ENCODE data around the gene EXOC6. TPM values are rescaled to one million over a fixed set of nuclear protein-coding genes. Genes with fewer than 3 reads are reported as not detected.

Gene EXOC6
- total RNA-seq, 1 donor from 2014 or later, result 19.6 TPM

- DNase-seq, result no peak
- Histone ChIP-seq H3K27ac (no peak overlapping the region), H3K4me1 (no peaks in the 10 kb centered on the region), H3K4me3 (no peak overlapping the region), H3K36me3 (no peaks in the 10 kb centered on the region), H3K27me3 (ENCODE audit: low read depth) (no peaks in the 10 kb centered on the region), H3K9me3 (no peaks in the 10 kb centered on the region)
- intact Hi-C loops (cut with DNase I), result no loop called here
- TF ChIP-seq, protein P1, sequence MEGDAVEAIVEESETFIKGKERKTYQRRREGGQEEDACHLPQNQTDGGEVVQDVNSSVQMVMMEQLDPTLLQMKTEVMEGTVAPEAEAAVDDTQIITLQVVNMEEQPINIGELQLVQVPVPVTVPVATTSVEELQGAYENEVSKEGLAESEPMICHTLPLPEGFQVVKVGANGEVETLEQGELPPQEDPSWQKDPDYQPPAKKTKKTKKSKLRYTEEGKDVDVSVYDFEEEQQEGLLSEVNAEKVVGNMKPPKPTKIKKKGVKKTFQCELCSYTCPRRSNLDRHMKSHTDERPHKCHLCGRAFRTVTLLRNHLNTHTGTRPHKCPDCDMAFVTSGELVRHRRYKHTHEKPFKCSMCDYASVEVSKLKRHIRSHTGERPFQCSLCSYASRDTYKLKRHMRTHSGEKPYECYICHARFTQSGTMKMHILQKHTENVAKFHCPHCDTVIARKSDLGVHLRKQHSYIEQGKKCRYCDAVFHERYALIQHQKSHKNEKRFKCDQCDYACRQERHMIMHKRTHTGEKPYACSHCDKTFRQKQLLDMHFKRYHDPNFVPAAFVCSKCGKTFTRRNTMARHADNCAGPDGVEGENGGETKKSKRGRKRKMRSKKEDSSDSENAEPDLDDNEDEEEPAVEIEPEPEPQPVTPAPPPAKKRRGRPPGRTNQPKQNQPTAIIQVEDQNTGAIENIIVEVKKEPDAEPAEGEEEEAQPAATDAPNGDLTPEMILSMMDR (IDR thresholded peaks at IDR 0.05), result peak; percentile 59
- peak; percentile 55 to 73 for ATAC-seq
These were observed 32.0 kb downstream of the EXOC6 start for GRCh38 chr10:92880233-92880861.

DNA sequence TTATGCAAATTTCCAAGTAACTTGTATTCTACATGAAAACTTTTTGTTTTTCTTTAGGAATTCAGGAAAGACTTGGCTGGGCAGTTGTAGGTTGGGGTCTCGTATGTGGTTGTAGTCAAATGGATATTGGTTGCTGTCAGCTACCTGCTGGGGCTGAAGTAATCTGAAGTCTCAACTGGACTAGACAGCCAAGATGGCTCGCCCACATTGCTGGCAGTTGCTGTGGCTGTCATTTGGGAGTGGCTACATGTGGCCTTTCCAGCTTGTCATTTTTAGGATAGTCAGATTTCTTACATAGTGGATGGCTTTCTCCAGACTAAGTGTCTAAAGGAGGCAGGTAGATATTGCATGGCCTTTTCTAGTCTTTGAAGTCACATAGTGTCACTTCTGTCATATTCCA, 32.6 kb downstream of the EXOC6 start:
- no peak for ATAC-seq
- H3K36me3 ChIP-seq, result no peaks in the 10 kb centered on the region
- no peak overlapping the region for H3K4me3 ChIP-seq
- no peak for DNase-seq
- no peaks in the 10 kb centered on the region for H3K27me3 ChIP-seq (ENCODE audit: low read depth)
- intact Hi-C loops (cut with DNase I), result no loop called here
- H3K4me1 ChIP-seq, result no peaks in the 10 kb centered on the region
- H3K9me3 ChIP-seq, result no peaks in the 10 kb centered on the region
- TF ChIP-seq, protein P1 (IDR thresholded peaks at IDR 0.05), result no peak
- no peak overlapping the region for H3K27ac ChIP-seq

- Histone ChIP-seq H3K27me3 (ENCODE audit: low read depth) (no peaks in the 10 kb centered on the region), H3K4me3 (no peak overlapping the region), H3K36me3 (no peaks in the 10 kb centered on the region), H3K27ac (no peak overlapping the region), H3K9me3 (no peaks in the 10 kb centered on the region), H3K4me1 (no peaks in the 10 kb centered on the region)
- TF ChIP-seq, protein P1 (IDR thresholded peaks at IDR 0.05), result no peak
- ATAC-seq (no peak), DNase-seq (no peak)
- intact Hi-C loops (cut with DNase I), result no loop called here
These were observed 38.1 kb downstream of the EXOC6 start for GRCh38 chr10:92886334-92886961.

GRCh38 chr10:92890471-92890870, 42.2 kb downstream of the EXOC6 start:
- no peaks in the 10 kb centered on the region for H3K4me1 ChIP-seq
- H3K9me3 ChIP-seq, result no peaks in the 10 kb centered on the region
- no peak overlapping the region for H3K27ac ChIP-seq
- ATAC-seq (no peak), DNase-seq (no peak)
- H3K4me3 ChIP-seq, result no peak overlapping the region
- no peaks in the 10 kb centered on the region for H3K36me3 ChIP-seq
- TF ChIP-seq, protein P1 (IDR thresholded peaks at IDR 0.05), result no peak
- H3K27me3 ChIP-seq (ENCODE audit: low read depth), result no peaks in the 10 kb centered on the region
- intact Hi-C loops (cut with DNase I), result no loop called here

- Histone ChIP-seq H3K27ac (no peak overlapping the region), H3K9me3 (no peaks in the 10 kb centered on the region), H3K4me3 (no peak overlapping the region), H3K27me3 (ENCODE audit: low read depth) (no peaks in the 10 kb centered on the region), H3K4me1 (no peaks in the 10 kb centered on the region), H3K36me3 (peaks cover 5% of the 10 kb centered on the region)
- DNase-seq (peak; percentile 50), ATAC-seq (peak; percentile 42 to 74)
- TF ChIP-seq, protein P1 (IDR thresholded peaks at IDR 0.05), result no peak
- intact Hi-C loops (cut with DNase I), result no loop called here
These were observed 43.8 kb downstream of the EXOC6 start for GRCh38 chr10:92891885-92892690.

All from lower lobe of right lung (tissue), 2 donors.